GM19035 (cell line): ENCODE results near the gene SREBF2.

Experiments
- ATAC-seq: cut with Tn5 transposase; IDR thresholded peaks from one replicate; pipeline ENCODE4 v1.9.1; 2021; ENCODE audit not compliant: unreplicated experiment

SREBF2 gene

DNA sequence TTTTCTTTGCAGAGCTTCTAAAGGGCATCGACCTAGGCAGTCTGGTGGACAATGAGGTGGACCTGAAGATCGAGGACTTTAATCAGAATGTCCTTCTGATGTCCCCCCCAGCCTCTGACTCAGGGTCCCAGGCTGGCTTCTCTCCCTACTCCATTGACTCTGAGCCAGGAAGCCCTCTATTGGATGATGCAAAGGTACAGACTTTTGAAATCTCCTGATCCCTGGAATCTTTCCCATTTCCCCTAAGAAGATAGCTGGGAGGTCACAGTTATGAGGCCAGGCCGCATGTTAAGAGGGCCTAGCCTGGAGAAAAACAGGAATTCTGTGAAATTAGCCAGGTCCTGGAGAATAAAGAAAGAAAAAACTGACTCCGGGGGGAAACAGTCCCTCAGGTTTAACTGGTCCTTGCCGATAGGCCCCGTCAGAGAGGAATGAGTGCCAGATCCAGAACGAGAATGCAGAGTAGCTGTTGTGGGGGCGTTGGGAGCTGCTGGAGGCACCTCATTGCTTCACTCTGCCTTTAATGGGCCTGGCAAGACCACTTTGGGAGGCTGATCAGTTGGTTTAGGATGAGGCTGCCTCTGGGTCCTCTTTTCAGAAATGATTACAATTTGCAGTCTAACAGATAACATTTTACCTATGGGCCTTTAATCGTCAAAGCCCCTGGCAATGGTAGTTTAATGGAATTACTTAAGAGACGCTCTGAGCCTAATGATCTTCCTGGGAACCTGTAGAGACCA is 42.8 kb downstream of the SREBF2 start:
- ATAC-seq: no peak

DNA sequence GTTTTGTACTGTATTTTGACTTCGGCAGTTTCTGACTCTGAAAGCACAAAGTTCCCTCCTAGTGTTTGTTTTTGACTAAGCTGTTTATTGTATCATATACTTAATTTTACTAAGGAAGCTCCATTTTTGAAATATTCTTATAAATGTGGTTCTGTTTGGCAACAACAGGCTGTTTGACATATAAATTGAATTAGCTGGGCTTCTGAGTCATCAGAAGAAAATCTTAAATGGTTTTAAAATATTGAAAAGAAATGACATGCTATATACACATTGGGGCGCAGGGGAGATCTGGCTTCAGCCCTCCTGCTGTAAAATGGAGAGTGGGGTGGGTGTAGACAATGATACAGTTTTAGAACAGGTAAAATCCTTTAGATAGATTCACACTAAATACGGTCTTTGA is 43.4 kb downstream of the SREBF2 start:
- ATAC-seq: no peak

DNA sequence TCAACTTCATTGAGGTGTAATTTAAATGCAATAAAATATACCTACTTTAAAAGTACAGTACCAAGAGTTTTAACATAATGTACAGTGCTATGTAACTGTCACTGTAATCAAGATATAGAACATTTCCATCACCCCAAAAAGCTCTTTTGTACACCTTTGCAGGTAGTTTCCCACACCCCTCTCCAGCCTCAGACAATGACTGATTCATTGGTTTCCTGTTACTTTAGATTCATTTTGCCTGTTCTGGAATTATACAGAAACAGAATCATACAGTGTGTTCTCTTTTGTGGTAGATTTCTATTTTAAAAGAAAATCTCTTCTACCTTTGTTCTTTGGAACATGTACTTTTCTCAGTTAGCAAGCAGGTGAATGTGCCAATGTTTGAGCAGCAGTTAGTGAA is 43.8 kb downstream of the SREBF2 start:
- no peak for ATAC-seq

DNA sequence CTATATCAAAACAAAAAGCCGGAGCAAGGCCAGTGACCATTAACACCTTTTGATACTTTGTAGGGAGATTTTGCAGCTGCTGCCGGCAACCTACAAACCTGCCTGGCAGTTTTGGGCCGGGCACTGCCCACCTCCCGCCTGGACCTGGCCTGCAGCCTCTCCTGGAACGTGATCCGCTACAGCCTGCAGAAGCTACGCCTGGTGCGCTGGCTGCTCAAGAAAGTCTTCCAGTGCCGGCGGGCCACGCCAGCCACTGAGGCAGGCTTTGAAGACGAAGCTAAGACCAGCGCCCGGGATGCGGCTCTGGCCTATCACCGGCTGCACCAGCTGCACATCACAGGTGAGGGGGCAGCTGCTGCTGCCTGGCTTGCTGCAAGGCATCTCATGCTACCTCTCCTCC is 47.7 kb downstream of the SREBF2 start:
- ATAC-seq: no peak

DNA sequence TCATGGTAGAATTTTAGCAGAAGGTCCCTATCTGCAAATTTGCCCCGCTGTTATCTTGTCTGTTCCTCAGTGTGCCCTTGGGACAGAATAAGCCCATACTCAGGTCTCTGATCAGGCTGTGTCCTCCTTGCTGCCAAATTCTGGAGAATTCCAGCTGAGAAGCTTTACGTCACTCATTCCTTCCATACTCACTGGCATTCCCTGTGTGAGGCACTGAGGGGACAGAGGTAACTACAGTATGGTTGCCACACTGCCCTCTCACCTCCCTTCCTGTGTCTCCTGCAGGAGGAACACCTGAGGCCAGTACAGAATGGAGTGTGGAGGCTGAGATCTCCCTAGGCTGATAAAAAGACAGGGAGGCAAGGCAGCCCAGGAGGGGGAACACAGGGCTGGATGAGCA is 50.5 kb downstream of the SREBF2 start:
- no peak for ATAC-seq

DNA sequence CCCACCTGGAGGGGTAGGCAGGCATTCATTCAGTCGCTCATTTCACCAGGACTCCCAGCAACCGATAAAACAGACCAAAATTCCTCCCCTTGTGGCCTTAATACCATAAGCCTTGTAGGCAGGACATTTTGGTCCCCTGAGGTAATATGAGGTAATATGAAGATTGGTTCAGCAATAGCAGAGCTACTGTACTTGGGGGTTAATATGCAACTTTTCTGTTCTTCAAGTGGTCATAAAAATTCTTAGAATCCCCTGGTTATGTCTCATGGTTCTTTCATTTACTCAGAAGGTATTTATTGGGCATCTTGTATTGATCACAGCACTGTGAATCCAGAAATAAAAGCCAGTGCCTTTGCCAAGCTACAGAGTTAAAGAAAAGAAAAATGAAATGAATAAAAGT is 52.2 kb downstream of the SREBF2 start:
- ATAC-seq: no peak

DNA sequence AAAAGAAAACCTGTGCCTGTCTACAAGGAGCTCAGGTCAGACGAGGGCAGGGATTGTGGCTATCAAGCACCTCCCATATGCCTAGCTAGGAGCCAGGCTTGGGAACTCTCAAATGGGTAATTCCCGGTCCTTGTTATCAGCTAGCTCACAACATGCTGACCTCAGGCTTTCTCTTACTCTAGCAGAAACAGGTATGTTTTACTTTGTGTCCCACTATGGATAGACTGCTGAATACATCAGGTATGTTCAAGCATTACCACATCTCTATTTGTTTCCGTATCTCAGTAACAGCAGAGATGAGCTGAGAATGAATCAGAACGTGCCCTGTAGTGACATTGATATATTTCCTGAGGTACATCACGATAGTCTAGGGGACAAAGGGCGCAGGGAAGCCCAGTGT is 52.6 kb downstream of the SREBF2 start:
- no peak for ATAC-seq

DNA sequence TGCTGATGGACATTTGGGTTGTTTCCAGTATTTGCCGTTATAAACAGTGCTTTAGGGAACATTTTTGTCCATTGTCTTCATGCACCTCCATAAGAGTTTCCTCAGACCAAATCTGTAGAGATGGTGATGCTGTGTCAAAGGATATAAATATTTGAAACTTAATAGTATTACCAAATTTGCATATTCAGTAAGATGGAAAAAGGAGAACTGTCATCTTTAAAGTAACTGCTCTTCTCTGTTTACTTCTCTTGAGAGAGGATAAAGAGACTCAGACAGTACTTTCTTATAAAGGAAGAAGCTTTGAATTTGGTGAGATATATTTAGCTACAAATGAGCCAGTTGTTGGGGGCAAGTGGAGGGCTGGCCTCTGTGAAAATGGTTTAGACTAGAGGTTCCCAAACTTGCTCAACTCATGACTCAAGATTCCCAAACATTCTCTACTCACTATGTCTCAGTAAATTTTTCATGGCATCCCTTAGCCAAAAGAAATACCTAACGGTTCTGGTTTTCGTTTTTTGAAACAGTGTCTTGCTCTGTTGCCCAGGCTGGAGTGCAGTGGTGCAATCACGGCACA is 55.8 kb downstream of the SREBF2 start:
- ATAC-seq: no peak

DNA sequence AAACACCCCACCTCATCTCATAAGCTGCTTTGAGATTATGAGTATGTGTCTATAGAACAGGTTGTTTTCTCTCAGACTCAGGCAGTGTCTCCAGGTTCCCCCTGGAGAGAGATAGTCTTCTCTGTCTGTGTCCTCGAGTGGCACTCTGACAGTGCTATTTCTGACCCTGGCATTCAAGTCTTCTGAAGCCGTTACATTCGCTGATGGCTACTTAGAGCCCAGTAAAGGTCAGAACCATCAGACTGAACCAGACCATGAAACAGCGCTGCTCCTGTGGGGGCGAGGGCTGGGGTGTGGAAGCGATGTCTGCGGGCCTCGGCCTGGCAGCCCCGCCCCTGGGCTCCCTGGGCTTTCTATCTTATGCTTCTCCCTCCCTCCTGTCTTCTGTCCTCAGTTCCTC is 58.5 kb downstream of the SREBF2 start:
- no peak for ATAC-seq

DNA sequence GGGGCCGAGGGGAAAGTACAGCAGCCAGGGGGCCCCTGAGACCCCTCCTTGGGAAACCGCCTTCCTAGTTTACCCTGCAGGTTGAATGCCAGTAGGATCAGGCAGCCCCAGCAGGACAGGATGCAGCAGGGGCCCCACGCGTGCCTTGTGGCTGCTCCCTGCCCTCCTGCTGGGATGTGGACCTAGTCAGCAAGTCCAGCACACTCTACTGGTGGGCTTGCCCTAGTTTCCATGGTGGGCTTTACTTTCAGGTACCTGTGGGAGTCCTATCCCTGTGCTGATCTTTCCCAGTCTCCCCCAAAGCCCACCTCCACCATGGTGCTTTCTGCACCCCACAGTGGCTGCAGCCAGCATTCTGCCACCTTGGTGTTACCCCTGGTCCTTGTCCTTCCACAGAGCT is 59.8 kb downstream of the SREBF2 start:
- ATAC-seq: no peak

DNA sequence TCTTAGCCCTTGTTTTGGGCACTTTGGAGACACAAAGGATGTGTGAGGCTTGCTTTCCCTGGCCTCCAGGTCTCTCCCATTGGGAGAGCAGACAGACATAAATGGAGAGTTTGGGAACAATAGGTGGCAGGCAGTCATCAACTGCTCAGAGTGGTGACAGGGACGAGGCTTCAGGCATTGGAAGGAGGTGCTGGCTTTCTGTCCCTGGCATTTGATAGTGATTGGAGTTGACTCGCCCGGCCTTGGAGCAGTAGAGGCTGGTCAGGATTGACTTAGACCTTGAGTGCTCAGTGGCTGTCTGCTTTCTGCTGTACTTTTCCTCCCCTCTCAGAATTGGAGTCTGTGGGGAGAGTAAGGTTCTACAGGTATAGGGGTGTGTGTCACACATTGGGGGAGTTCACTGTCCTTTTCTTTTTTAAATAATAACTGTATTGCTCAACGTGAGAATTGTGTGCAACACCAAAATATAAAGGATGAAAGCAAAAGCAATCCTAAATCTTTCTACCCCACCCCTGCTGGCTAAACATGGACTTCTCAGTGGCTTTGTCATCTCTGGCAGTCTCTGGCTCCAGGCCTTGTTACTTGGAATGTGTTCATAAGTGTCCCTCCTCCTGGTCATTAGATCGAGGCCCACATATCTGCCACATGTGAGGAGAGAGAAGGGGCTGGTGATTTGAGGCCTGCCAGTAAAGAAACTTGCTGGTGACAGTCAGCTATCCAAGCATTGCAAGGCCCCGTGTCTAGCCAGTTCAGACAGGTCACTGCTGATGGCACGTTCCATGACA is 60.9 kb downstream of the SREBF2 start:
- no peak for ATAC-seq

DNA sequence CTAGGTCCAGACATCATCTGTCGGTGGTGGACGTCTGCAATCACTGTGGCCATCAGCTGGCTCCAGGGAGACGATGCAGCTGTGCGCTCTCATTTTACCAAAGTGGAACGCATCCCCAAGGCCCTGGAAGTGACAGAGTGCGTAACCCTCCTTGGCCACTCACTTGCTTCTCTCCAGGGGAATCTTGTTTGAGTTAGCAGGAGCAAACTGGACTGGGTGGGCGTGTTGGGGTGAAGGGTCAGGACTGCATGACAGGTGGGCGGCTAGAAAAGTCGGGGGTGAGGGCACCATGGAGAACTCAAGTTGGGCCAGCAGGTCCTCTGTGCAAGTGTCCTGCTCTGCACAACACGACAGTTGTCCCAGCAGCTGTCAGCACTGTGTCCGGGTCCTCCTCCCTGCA is 65.7 kb downstream of the SREBF2 start:
- no peak for ATAC-seq

DNA sequence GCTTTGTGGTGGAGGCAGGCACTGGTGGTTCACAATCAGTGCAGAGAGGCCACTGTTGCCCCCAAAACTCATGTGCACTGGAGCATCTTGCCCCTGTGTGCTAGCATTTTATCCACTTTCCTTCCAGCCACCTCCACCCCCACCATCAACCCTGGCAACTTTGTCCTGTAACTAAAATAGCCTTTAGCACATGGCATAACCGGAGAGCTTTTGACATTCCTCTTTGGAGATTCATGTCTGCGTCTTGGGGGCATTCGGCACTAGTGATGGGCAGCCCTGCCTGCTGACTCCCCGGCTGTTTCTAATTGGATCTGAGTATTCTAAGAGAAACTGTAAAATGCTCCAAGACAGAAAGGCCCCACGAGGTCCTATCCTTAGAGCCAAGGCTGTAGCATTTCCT is 66.2 kb downstream of the SREBF2 start:
- ATAC-seq: no peak

DNA sequence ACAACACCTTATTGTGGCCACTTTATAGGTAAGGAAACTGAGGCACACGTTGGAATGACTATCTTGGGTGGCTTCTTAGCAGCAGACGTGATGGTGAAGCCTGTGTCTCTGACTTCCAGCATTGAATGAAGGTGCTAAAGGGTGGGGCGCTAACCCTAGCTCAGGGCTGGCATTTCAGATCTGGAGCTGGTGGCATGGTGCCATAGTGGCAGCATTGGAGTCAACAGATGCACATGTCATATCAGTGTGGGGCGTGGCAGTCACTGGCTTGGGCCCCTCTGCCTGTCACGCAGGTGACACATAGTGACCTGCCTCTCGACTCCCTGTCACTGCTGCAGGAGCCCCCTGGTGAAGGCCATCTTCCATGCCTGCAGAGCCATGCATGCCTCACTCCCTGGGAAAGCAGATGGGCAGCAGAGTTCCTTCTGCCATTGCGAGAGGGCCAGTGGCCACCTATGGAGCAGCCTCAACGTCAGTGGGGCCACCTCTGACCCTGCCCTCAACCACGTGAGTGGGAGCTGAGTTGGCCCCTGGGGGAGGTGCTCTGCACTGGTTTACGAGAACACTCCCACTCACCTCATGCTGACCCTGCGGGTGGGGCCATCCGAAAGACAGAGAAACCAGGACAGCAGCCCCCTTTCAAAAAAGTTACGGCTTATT is 67.2 kb downstream of the SREBF2 start:
- no peak for ATAC-seq

DNA sequence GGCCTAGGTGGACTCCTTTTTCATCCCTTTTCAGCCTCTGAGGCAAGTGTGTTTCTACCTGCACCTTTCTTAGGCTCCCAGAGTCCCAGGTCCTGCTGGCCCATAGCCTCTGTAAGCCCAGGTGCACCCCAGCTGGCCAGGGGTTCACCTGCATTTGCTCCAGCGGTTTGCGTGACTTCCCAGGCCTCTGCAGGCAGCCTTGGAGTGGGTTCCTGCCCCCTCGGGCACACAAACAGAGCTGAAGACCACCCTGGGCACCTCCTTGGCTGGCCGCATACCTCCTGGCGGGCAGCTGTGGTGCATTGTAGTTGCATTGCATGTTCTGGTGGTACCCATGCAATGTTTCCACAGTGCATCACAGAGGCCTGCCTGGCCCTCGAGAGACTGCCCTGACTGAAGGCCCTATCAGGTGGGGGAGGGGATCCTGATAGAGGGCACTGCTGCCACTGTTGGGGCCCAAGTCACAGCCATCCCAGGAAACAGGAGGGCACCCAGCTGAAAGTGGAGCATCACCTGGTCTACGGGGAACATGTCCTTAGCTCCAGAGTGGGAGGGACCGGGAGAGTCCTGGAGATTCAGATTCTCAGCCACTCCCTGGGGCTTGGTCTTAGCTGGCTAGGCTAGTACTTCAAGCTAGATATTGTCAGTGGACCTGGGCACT is 67.9 kb downstream of the SREBF2 start:
- no peak for ATAC-seq

DNA sequence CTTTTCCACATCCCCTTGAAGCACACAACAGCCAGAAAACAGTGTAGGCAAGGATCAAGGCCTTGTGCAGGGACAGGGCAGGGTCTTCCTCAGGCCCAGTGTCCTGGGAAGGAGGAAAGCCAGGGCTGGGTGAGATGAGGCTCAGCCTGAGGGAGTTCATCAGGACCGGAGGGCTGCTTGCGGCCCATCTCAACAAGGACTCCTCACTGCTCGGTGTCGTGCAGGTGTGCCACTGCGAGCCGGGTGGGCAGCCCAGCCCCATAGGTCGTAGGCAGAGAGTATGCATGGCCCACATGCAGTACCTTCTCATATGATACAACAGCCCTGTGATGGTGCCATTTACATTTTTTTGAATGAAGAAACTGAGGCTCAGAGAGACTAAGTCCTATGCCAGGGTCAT is 69.1 kb downstream of the SREBF2 start:
- no peak for ATAC-seq

DNA sequence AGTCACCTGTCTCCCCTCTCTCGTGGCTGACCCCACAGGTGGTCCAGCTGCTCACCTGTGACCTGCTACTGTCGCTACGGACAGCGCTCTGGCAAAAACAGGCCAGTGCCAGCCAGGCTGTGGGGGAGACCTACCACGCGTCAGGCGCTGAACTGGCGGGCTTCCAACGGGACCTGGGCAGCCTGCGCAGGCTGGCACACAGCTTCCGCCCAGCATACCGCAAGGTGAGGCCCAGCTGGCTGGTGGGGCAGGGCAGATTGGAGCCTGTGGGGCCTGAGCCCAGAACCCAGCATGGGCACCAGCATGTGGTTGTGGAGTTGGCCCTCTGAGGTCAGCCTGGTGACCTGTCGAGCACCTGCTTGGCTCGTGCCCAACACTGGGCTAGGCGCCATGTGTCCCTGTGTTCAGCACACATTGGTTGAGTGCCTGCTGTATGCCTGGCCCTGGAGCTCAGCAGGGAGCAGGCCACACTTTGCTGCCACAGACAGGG is 70.1 kb downstream of the SREBF2 start:
- no peak for ATAC-seq

DNA sequence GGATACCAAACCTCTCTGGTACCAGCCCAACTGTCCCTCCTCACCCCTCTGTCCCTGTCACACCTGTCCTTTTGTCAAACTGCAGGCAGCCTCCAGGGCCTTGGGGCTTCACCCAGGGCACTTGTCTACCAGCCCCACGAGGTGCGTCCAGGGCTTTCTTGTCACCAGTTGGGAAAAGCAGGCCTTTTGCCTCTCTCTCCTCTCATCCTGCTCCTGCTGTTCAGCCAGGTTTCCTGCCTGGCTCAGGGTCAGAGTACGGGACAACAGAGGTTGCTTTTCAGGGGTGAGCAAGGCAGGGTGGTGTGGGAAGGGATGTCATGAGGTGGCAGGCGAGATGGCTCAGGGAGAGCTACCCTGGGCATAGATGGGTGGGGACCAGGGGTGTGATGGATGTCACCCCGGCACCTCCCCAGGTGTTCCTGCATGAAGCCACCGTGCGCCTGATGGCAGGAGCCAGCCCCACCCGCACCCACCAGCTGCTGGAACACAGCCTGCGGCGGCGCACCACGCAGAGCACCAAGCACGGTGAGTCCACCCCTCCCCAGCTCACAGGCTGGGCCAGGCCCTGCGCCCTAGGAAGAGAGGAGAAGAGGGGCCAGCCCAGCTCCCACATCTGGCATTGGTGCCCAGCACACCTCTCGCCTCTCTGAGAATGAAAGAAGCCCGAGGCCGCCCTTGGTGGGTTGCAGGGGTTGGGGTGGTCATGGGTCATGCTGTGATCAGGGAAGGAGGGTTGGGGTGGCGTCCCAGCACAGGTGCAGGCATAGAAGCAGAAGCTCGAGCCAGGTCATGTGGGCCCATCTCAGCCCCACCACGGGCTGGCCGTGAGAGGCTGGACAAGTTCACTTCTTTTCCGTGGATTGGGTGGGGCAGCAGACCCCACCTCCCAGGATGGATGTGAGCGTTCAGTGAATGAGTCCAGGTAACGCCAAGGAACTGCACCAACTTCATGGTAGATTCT is 71.8 kb downstream of the SREBF2 start:
- no peak for ATAC-seq

DNA sequence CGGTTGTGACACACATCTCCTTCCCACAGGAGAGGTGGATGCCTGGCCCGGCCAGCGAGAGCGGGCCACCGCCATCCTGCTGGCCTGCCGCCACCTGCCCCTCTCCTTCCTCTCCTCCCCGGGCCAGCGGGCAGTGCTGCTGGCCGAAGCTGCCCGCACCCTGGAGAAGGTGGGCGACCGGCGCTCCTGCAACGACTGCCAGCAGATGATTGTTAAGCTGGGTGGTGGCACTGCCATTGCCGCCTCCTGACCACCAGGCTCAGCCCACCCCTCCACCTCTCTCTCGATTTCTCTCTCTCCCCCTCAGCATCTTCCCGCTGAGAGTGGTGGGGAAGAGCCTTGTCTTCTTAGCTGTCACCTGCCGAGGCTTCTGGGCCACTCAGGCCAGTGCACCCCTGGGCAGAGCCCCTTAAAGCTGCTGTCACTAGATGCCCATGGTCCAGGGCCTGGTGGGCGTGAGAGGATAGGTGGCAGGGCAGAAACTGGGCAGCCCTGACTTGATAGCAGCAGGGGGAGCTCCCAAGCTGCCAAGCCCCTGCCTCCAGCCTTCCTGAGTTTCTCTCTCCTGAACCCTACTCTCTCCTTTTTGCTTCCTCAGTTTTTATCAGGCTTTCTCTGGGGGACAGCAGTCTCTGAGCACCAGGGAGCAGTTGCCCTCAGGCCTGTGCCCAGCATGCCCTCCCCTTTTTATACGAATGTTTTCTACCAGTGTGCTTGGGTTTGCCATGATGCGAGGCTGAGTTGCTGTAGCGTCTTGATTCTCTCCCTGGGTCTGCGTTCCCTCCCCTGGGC is 72.7 kb downstream of the SREBF2 start:
- no peak for ATAC-seq
